GM23338 (cell line): Measurements from ENCODE around the gene SYT6. TPM values are rescaled to one million over a fixed set of nuclear protein-coding genes. Genes with fewer than 3 reads are reported as not detected.

Experiments
- ATAC-seq: fragments of 200-7000 bp; cut with Tn5 transposase; 3 replicates; pipeline ENCODE4 v1.9.1; 2020
- DNase-seq: peaks from one replicate; pipeline ENCODE4 v3.0.0-alpha.2; 2015; ENCODE audit warnings: low spot score
- H2AFZ ChIP-seq: fragments of 200-600 bp; sonication (generic); 2 replicates; pipeline ENCODE4 v1.8.0; 2016; ENCODE audit warnings: antibody characterized with exemption, mild to moderate bottlenecking, moderate library complexity
- H3F3A ChIP-seq: fragments of 200-600 bp; sonication (generic); replicated peaks from 2 replicates; pipeline ENCODE4 v1.8.0; 2017; ENCODE audit warnings: antibody characterized with exemption, mixed run types, low read depth
- H3K27ac ChIP-seq: fragments of 200-600 bp; sonication (generic); 2 replicates; pipeline ENCODE4 v1.6.1; 2016; ENCODE audit warnings: low read depth
- H3K27me3 ChIP-seq: fragments of 200-600 bp; sonication (generic); 2 replicates; pipeline ENCODE4 v1.8.0; 2016; ENCODE audit warnings: mild to moderate bottlenecking, mixed run types, moderate library complexity; ENCODE audit not compliant: insufficient read depth
- H3K36me3 ChIP-seq: fragments of 200-600 bp; sonication (generic); 2 replicates; pipeline ENCODE4 v1.8.0; 2016; ENCODE audit warnings: mild to moderate bottlenecking; ENCODE audit not compliant: insufficient read depth
- H3K4me1 ChIP-seq: fragments of 200-600 bp; sonication (generic); 2 replicates; pipeline ENCODE4 v1.8.0; 2016; ENCODE audit warnings: mild to moderate bottlenecking, moderate library complexity; ENCODE audit not compliant: insufficient read depth
- H3K4me2 ChIP-seq: fragments of 200-600 bp; sonication (generic); 2 replicates; pipeline ENCODE4 v1.7.1; 2017; ENCODE audit warnings: mixed run types
- H3K4me3 ChIP-seq: fragments of 200-600 bp; sonication (generic); 2 replicates; pipeline ENCODE4 v1.6.1; 2016; ENCODE audit warnings: mixed run types
- H3K79me2 ChIP-seq: fragments of 200-600 bp; sonication (generic); replicated peaks from 2 replicates; pipeline ENCODE4 v1.8.0; 2017; ENCODE audit warnings: mild to moderate bottlenecking; ENCODE audit not compliant: insufficient read depth
- H3K9me2 ChIP-seq: fragments of 200-600 bp; sonication (generic); 2 replicates; pipeline ENCODE4 v1.8.0; 2017; ENCODE audit not compliant: insufficient read depth
- H4K20me1 ChIP-seq: fragments of 200-600 bp; sonication (generic); replicated peaks from 2 replicates; pipeline ENCODE4 v1.8.0; 2017; ENCODE audit warnings: mild to moderate bottlenecking; ENCODE audit not compliant: insufficient read depth
- H3K27ac Mint-ChIP-seq: 2 replicates; pipeline ENCODE4 v1.8.0; 2020; ENCODE audit warnings: inconsistent platforms, mild to moderate bottlenecking, moderate library complexity, mixed read lengths
- H3K27me3 Mint-ChIP-seq: 3 replicates; pipeline ENCODE4 v1.8.0; 2022; ENCODE audit warnings: low read depth, mild to moderate bottlenecking, moderate library complexity, mixed read lengths, inconsistent platforms; ENCODE audit not compliant: insufficient read depth, poor library complexity
- H3K36me3 Mint-ChIP-seq: 3 replicates; pipeline ENCODE4 v1.8.0; 2021; ENCODE audit warnings: low read depth, mild to moderate bottlenecking, inconsistent platforms, moderate library complexity, mixed read lengths
- H3K4me1 Mint-ChIP-seq: 3 replicates; pipeline ENCODE4 v1.8.0; 2020; ENCODE audit warnings: mild to moderate bottlenecking, inconsistent platforms, mixed read lengths
- H3K4me3 Mint-ChIP-seq: 3 replicates; pipeline ENCODE4 v1.8.0; 2021; ENCODE audit warnings: moderate library complexity, mild to moderate bottlenecking, inconsistent platforms, mixed read lengths
- H3K9me3 Mint-ChIP-seq: 3 replicates; pipeline ENCODE4 v1.8.0; 2020; ENCODE audit warnings: moderate library complexity, mild to moderate bottlenecking, inconsistent platforms, mixed read lengths
- ETS1 ChIP-seq: IDR thresholded peaks from 2 replicates; pipeline ENCODE4 v1.6.1; 2016; ENCODE audit warnings: antibody characterized with exemption
- EZH2 ChIP-seq: fragments of 200-600 bp; sonication (generic); IDR thresholded peaks from one replicate; pipeline ENCODE4 v1.8.0; 2017; ENCODE audit warnings: antibody characterized with exemption, mild to moderate bottlenecking, low read depth; ENCODE audit not compliant: unreplicated experiment
- JUNB ChIP-seq: IDR thresholded peaks from one replicate; pipeline ENCODE4 v1.6.1; 2016; ENCODE audit warnings: antibody characterized with exemption; ENCODE audit not compliant: unreplicated experiment
- NANOG ChIP-seq: IDR thresholded peaks from 2 replicates; pipeline ENCODE4 v1.6.1; 2016; ENCODE audit warnings: antibody characterized with exemption, borderline replicate concordance
- POLR2AphosphoS5 ChIP-seq: IDR thresholded peaks from 2 replicates; pipeline ENCODE4 v1.6.1; 2016; ENCODE audit warnings: antibody characterized with exemption, low read depth
- STAT1 ChIP-seq: IDR thresholded peaks from one replicate; pipeline ENCODE4 v1.6.1; 2016; ENCODE audit warnings: antibody characterized with exemption; ENCODE audit not compliant: unreplicated experiment
- ZNF114 ChIP-seq: fragments of 250-450 bp; sonication (Bioruptor Pico); IDR thresholded peaks from 2 replicates; pipeline ENCODE4 v1.5.0; 2020; ENCODE audit warnings: mild to moderate bottlenecking, moderate library complexity
- ZNF331 ChIP-seq: fragments of 250-450 bp; sonication (Bioruptor Pico); IDR thresholded peaks from 2 replicates; pipeline ENCODE4 v1.5.0; 2020; ENCODE audit warnings: low read depth, mild to moderate bottlenecking, moderate library complexity
- polyA plus RNA-seq: library from polyadenylated mRNA; unstranded; fragments of >200 nt; fragmentation: Nextera tagmentation; extraction: Ambion mirVana; gene quantifications from 2 replicates; pipeline ENCODE4 v1.2.1, GENCODE V29; 2016
- total RNA-seq: library from RNA; depleted of rRNA; stranded (reverse); fragments of >200 nt; shearing (Covaris generic); gene quantifications from 2 replicates; pipeline ENCODE4 v1.2.3, GENCODE V29; 2014
- TF ChIP-seq, protein P1 (sequence below): IDR thresholded peaks from one replicate; pipeline ENCODE4 v1.6.1; 2018; ENCODE audit warnings: antibody characterized with exemption; ENCODE audit not compliant: unreplicated experiment
- TF ChIP-seq, protein P2 (sequence below): fragments of 250-450 bp; sonication (Bioruptor Pico); IDR thresholded peaks from 2 replicates; pipeline ENCODE4 v1.5.0; 2020; ENCODE audit warnings: mild to moderate bottlenecking, moderate library complexity

SYT6 gene
- total and polyA plus RNA-seq, 2 experiments from 2014 or later: 31.2 to 42.6 TPM

DNA sequence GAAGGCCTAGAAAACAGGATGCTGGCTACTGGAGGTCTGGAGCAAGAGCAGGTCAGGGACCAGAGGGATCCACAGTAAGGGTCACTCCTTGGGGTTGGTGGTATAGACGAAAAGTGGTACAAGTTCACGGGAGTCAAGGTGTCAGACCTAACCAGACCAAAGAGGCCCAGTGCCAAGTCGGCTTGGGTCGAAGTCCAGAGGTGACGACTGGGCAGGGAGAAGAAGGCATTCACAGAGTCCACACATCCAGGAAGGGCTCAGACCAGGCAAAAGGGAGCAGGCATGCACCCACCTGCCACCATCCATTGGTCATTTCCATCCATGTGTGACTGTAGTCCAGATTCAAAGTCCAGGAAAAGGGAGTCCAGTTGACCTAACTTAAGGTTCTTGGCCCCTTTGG lies 27.1 kb upstream of the SYT6 start (continued):
- TF ChIP-seq, protein P1, sequence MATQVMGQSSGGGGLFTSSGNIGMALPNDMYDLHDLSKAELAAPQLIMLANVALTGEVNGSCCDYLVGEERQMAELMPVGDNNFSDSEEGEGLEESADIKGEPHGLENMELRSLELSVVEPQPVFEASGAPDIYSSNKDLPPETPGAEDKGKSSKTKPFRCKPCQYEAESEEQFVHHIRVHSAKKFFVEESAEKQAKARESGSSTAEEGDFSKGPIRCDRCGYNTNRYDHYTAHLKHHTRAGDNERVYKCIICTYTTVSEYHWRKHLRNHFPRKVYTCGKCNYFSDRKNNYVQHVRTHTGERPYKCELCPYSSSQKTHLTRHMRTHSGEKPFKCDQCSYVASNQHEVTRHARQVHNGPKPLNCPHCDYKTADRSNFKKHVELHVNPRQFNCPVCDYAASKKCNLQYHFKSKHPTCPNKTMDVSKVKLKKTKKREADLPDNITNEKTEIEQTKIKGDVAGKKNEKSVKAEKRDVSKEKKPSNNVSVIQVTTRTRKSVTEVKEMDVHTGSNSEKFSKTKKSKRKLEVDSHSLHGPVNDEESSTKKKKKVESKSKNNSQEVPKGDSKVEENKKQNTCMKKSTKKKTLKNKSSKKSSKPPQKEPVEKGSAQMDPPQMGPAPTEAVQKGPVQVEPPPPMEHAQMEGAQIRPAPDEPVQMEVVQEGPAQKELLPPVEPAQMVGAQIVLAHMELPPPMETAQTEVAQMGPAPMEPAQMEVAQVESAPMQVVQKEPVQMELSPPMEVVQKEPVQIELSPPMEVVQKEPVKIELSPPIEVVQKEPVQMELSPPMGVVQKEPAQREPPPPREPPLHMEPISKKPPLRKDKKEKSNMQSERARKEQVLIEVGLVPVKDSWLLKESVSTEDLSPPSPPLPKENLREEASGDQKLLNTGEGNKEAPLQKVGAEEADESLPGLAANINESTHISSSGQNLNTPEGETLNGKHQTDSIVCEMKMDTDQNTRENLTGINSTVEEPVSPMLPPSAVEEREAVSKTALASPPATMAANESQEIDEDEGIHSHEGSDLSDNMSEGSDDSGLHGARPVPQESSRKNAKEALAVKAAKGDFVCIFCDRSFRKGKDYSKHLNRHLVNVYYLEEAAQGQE: no peak

DNA sequence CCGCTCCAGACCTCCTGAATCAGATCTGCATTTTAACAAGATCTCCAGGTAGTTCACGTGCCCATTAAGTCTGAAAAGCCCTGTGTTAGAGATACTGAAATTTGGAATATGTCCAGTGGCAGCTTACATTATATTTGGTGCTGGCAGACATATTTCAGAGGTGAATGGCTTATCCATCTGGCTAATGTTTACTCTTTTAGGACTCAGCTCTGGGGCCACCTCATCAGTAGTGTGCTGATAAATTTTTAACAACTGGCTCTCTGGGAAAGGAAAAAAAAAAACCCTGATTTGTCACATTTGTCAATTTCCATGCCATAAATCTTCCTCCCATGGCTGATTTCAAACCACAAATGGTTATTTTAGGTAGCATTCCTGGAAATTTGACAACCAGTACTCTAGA lies 25.3 kb upstream of the SYT6 start:
- Histone ChIP-seq H3K27me3 (no peaks in the 10 kb centered on the region), H2AFZ (no peak overlapping the region), H3K4me1 (peaks cover 13% of the 10 kb centered on the region), H3K36me3 (no peaks in the 10 kb centered on the region), H3K4me3 (no peak overlapping the region), H3K79me2 (no peaks in the 10 kb centered on the region), H3F3A (no peaks in the 10 kb centered on the region), H3K27ac (no peak overlapping the region), H3K4me2 (no peak overlapping the region), H3K9me2 (peaks cover 7% of the 10 kb centered on the region; the same call in 1 of the 2 replicates), H4K20me1 (no peaks in the 10 kb centered on the region)
- Mint-ChIP-seq H3K4me3 (no peak overlapping the region), H3K27ac (no peak overlapping the region), H3K9me3 (peaks cover 1% of the 10 kb centered on the region; the same call in 1 of the 3 replicates), H3K27me3 (peaks cover 2% of the 10 kb centered on the region), H3K36me3 (no peaks in the 10 kb centered on the region), H3K4me1 (peaks cover 2% of the 10 kb centered on the region; the same call in 1 of the 3 replicates)
- ATAC-seq (no peak), DNase-seq (no peak)
- TF ChIP-seq, protein P1: no peak
- no peak for TF ChIP-seq NANOG
- TF ChIP-seq EZH2: no peak
- no peak for TF ChIP-seq ETS1
- TF ChIP-seq POLR2AphosphoS5: no peak
- TF ChIP-seq ZNF331 (CRISPR knock-in tag): no peak
- TF ChIP-seq, protein P2, sequence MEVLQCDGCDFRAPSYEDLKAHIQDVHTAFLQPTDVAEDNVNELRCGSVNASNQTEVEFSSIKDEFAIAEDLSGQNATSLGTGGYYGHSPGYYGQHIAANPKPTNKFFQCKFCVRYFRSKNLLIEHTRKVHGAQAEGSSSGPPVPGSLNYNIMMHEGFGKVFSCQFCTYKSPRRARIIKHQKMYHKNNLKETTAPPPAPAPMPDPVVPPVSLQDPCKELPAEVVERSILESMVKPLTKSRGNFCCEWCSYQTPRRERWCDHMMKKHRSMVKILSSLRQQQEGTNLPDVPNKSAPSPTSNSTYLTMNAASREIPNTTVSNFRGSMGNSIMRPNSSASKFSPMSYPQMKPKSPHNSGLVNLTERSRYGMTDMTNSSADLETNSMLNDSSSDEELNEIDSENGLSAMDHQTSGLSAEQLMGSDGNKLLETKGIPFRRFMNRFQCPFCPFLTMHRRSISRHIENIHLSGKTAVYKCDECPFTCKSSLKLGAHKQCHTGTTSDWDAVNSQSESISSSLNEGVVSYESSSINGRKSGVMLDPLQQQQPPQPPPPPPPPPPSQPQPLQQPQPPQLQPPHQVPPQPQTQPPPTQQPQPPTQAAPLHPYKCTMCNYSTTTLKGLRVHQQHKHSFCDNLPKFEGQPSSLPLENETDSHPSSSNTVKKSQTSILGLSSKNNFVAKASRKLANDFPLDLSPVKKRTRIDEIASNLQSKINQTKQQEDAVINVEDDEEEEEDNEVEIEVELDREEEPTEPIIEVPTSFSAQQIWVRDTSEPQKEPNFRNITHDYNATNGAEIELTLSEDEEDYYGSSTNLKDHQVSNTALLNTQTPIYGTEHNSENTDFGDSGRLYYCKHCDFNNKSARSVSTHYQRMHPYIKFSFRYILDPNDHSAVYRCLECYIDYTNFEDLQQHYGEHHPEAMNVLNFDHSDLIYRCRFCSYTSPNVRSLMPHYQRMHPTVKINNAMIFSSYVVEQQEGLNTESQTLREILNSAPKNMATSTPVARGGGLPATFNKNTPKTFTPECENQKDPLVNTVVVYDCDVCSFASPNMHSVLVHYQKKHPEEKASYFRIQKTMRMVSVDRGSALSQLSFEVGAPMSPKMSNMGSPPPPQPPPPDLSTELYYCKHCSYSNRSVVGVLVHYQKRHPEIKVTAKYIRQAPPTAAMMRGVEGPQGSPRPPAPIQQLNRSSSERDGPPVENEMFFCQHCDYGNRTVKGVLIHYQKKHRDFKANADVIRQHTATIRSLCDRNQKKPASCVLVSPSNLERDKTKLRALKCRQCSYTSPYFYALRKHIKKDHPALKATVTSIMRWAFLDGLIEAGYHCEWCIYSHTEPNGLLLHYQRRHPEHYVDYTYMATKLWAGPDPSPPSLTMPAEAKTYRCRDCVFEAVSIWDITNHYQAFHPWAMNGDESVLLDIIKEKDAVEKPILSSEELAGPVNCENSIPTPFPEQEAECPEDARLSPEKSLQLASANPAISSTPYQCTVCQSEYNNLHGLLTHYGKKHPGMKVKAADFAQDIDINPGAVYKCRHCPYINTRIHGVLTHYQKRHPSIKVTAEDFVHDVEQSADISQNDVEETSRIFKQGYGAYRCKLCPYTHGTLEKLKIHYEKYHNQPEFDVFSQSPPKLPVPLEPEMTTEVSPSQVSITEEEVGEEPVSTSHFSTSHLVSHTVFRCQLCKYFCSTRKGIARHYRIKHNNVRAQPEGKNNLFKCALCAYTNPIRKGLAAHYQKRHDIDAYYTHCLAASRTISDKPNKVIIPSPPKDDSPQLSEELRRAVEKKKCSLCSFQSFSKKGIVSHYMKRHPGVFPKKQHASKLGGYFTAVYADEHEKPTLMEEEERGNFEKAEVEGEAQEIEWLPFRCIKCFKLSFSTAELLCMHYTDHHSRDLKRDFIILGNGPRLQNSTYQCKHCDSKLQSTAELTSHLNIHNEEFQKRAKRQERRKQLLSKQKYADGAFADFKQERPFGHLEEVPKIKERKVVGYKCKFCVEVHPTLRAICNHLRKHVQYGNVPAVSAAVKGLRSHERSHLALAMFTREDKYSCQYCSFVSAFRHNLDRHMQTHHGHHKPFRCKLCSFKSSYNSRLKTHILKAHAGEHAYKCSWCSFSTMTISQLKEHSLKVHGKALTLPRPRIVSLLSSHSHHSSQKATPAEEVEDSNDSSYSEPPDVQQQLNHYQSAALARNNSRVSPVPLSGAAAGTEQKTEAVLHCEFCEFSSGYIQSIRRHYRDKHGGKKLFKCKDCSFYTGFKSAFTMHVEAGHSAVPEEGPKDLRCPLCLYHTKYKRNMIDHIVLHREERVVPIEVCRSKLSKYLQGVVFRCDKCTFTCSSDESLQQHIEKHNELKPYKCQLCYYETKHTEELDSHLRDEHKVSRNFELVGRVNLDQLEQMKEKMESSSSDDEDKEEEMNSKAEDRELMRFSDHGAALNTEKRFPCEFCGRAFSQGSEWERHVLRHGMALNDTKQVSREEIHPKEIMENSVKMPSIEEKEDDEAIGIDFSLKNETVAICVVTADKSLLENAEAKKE: no peak
- TF ChIP-seq JUNB: no peak
- TF ChIP-seq STAT1: no peak
- no peak for TF ChIP-seq ZNF114 (CRISPR knock-in tag)
